MM.1S (cell line): Measurements from ENCODE around the gene TOX4.
"Not testable (repeated sequence)": the region's sequence is repeated elsewhere in the genome, so short reads cannot be mapped to it uniquely, and the experiment has no call there.

Experiments
- DNase-seq: peaks from one replicate; pipeline ENCODE4 v3.0.0-alpha.2; 2015
- H2AFZ ChIP-seq: fragments of 300-600 bp; sonication (generic); 2 replicates; pipeline ENCODE4 v1.6.0; 2016; ENCODE audit warnings: antibody characterized with exemption, low read length
- H3F3A ChIP-seq: fragments of 300-600 bp; sonication (generic); 2 replicates; pipeline ENCODE4 v1.6.1; 2016; ENCODE audit warnings: mild to moderate bottlenecking, antibody characterized with exemption, low read length, moderate library complexity, mixed read lengths; ENCODE audit not compliant: insufficient read depth
- H3K27ac ChIP-seq: fragments of 300-600 bp; sonication (generic); 2 replicates; pipeline ENCODE4 v1.5.1; 2016; ENCODE audit warnings: mild to moderate bottlenecking, low read length
- H3K27me3 ChIP-seq: fragments of 300-600 bp; sonication (generic); replicated peaks from 2 replicates; pipeline ENCODE4 v1.6.0; 2016; ENCODE audit warnings: low read length; ENCODE audit not compliant: insufficient read depth
- H3K36me3 ChIP-seq: fragments of 300-600 bp; sonication (generic); replicated peaks from 2 replicates; pipeline ENCODE4 v1.6.1; 2016; ENCODE audit warnings: mild to moderate bottlenecking, low read length, mixed read lengths; ENCODE audit not compliant: insufficient read depth
- H3K4me1 ChIP-seq: fragments of 300-600 bp; sonication (generic); 2 replicates; pipeline ENCODE4 v1.6.1; 2016; ENCODE audit warnings: low read length, mixed read lengths
- H3K4me2 ChIP-seq: fragments of 300-600 bp; sonication (generic); 2 replicates; pipeline ENCODE4 v1.6.0; 2016; ENCODE audit warnings: low read depth, low read length
- H3K4me3 ChIP-seq: fragments of 300-600 bp; sonication (generic); 2 replicates; pipeline ENCODE4 v1.5.1; 2016; ENCODE audit warnings: low read length, mixed read lengths
- H3K79me2 ChIP-seq: fragments of 300-600 bp; sonication (generic); 2 replicates; pipeline ENCODE4 v1.6.1; 2016; ENCODE audit warnings: mixed run types, low read length, mixed read lengths
- H3K9ac ChIP-seq: fragments of 300-600 bp; sonication (generic); 2 replicates; pipeline ENCODE4 v1.6.1; 2016; ENCODE audit warnings: low read length, mixed read lengths
- H3K9me2 ChIP-seq: fragments of 300-600 bp; sonication (generic); replicated peaks from 2 replicates; pipeline ENCODE4 v1.6.1; 2016; ENCODE audit warnings: mild to moderate bottlenecking, low read length, mixed read lengths; ENCODE audit not compliant: insufficient read depth
- H3K9me3 ChIP-seq: fragments of 300-600 bp; sonication (generic); replicated peaks from 2 replicates; pipeline ENCODE4 v1.6.1; 2016; ENCODE audit warnings: mild to moderate bottlenecking, low read length, mixed read lengths; ENCODE audit not compliant: insufficient read depth
- H4K20me1 ChIP-seq: fragments of 300-600 bp; sonication (generic); 2 replicates; pipeline ENCODE4 v1.6.1; 2016; ENCODE audit warnings: mild to moderate bottlenecking, low read length, moderate library complexity, mixed read lengths; ENCODE audit not compliant: insufficient read depth
- EZH2phosphoT487 ChIP-seq: fragments of 300-600 bp; sonication (generic); IDR thresholded peaks from 2 replicates; pipeline ENCODE4 v1.6.1; 2018; ENCODE audit warnings: antibody characterized with exemption, low read length
- TF ChIP-seq, protein P1 (sequence below): fragments of 300-600 bp; sonication (generic); IDR thresholded peaks from 2 replicates; pipeline ENCODE4 v1.5.1; 2016; ENCODE audit warnings: antibody characterized with exemption, low read length, mixed read lengths

TOX4 gene

DNA sequence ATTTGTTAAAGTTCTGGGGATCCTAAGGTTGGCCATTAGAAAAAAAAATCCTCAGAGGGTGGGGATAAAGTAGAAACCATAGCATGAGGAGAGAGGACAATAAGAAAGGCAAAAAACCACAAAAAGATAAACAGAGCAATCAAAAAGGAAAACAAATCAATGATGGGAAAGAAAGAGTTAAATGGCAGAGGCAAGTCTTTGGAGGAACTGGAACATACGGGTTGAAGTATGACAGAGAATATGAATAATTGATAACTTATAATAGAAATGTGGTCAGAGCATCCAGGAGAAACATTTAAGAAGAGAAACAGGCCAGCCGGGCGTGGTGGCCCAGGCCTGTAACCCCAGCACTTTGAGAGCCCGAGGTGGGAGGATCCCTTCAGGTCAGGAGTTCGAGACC is 67.0 kb downstream of the TOX4 start:
- Histone ChIP-seq H3K9me2 (no peaks in the 10 kb centered on the region), H2AFZ (no peak overlapping the region), H3K27me3 (no peaks in the 10 kb centered on the region), H3F3A (no peaks in the 10 kb centered on the region), H3K27ac (no peak overlapping the region), H4K20me1 (no peaks in the 10 kb centered on the region), H3K79me2 (no peaks in the 10 kb centered on the region), H3K9ac (no peak overlapping the region), H3K4me1 (no peaks in the 10 kb centered on the region), H3K36me3 (no peaks in the 10 kb centered on the region), H3K4me2 (no peak overlapping the region), H3K4me3 (no peak overlapping the region), H3K9me3 (no peaks in the 10 kb centered on the region)
- TF ChIP-seq, protein P1, sequence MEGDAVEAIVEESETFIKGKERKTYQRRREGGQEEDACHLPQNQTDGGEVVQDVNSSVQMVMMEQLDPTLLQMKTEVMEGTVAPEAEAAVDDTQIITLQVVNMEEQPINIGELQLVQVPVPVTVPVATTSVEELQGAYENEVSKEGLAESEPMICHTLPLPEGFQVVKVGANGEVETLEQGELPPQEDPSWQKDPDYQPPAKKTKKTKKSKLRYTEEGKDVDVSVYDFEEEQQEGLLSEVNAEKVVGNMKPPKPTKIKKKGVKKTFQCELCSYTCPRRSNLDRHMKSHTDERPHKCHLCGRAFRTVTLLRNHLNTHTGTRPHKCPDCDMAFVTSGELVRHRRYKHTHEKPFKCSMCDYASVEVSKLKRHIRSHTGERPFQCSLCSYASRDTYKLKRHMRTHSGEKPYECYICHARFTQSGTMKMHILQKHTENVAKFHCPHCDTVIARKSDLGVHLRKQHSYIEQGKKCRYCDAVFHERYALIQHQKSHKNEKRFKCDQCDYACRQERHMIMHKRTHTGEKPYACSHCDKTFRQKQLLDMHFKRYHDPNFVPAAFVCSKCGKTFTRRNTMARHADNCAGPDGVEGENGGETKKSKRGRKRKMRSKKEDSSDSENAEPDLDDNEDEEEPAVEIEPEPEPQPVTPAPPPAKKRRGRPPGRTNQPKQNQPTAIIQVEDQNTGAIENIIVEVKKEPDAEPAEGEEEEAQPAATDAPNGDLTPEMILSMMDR: no peak
- no peak for TF ChIP-seq EZH2phosphoT487
- no peak for DNase-seq

DNA sequence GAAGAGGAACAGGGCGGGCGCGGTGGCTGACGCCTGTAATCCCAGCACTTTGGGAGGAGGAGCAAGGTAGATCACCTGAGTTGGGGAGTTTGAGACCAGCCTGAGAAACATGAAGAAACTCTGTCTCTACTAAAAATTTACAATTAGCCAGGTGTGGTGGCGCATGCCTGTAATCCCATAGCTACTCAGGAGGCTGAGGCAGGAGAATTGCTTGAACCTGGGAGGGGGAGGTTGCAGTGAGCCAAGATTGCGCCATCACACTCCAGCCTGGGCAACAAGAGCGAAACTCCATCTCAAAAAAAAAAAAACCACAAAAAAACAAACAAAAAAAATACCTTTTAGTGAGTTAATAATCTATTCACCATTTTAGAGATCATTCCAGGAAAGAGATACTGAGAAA is 67.6 kb downstream of the TOX4 start:
- DNase-seq, H3K9me2 ChIP-seq, H3K27me3 ChIP-seq, H3K4me1 ChIP-seq, H3K36me3 ChIP-seq, H4K20me1 ChIP-seq, H3F3A ChIP-seq, H3K4me2 ChIP-seq, H3K27ac ChIP-seq, H2AFZ ChIP-seq, H3K4me3 ChIP-seq, H3K9me3 ChIP-seq, H3K9ac ChIP-seq, H3K79me2 ChIP-seq: not testable (repeated sequence)
